ENCODE results near the gene ACBD6.

The ACBD6 gene

GRCh38 chr1:180258935-180259334 is 243.4 kb downstream of the ACBD6 start:
- in situ Hi-C loops (cut with HindIII; ENCODE audit: low sequenced_read_pairs), result no loop called here

GRCh38 chr1:180258290-180258689 is 244.1 kb downstream of the ACBD6 start:
- no peak for TF ChIP-seq CTCF (IDR thresholded peaks at IDR 0.05; ENCODE audit: low read depth, low read length, missing control alignments)
- in situ Hi-C loops (cut with HindIII; ENCODE audit: low sequenced_read_pairs), result no loop called here
- no peak for DNase-seq (ENCODE audit: low read depth)
- H3K4me3 ChIP-seq (ENCODE audit: low read depth, low read length), result no peak overlapping the region

More at GRCh38 chr1:180258935-180259334, 243.4 kb downstream of the ACBD6 start:
- DNase-seq (ENCODE audit: low read depth), result no peak
- H3K4me3 ChIP-seq (ENCODE audit: low read depth, low read length), result no peak overlapping the region
- TF ChIP-seq CTCF (IDR thresholded peaks at IDR 0.05; ENCODE audit: low read depth, low read length, missing control alignments), result no peak

GRCh38 chr1:180257486-180257885 is 244.9 kb downstream of the ACBD6 start:
- no peak for TF ChIP-seq CTCF (IDR thresholded peaks at IDR 0.05; ENCODE audit: low read depth, low read length, missing control alignments)
- DNase-seq (ENCODE audit: low read depth), result no peak
- no peak overlapping the region for H3K4me3 ChIP-seq (ENCODE audit: low read depth, low read length)
- in situ Hi-C loops (cut with HindIII; ENCODE audit: low sequenced_read_pairs), result no loop called here

- no peak for DNase-seq (ENCODE audit: low read depth)
- no peak overlapping the region for H3K4me3 ChIP-seq (ENCODE audit: low read depth, low read length)
- in situ Hi-C loops (cut with HindIII; ENCODE audit: low sequenced_read_pairs), result no loop called here
- no peak for TF ChIP-seq CTCF (IDR thresholded peaks at IDR 0.05; ENCODE audit: low read depth, low read length, missing control alignments)
These were observed 245.4 kb downstream of the ACBD6 start for GRCh38 chr1:180257028-180257386.

- in situ Hi-C loops (cut with HindIII; ENCODE audit: low sequenced_read_pairs), result no loop called here
- no peak overlapping the region for H3K4me3 ChIP-seq (ENCODE audit: low read depth, low read length)
- no peak for DNase-seq (ENCODE audit: low read depth)
- no peak for TF ChIP-seq CTCF (IDR thresholded peaks at IDR 0.05; ENCODE audit: low read depth, low read length, missing control alignments)
These were observed 245.9 kb downstream of the ACBD6 start for GRCh38 chr1:180256341-180257027.

- no peak overlapping the region for H3K4me3 ChIP-seq (ENCODE audit: low read depth, low read length)
- no peak for DNase-seq (ENCODE audit: low read depth)
- in situ Hi-C loops (cut with HindIII; ENCODE audit: low sequenced_read_pairs), result no loop called here
- no peak for TF ChIP-seq CTCF (IDR thresholded peaks at IDR 0.05; ENCODE audit: low read depth, low read length, missing control alignments)
These were observed 246.6 kb downstream of the ACBD6 start for GRCh38 chr1:180255536-180256340.

All from astrocyte of the cerebellum (primary cell).